H1 (cell line): Measurements from ENCODE around the gene BRAT1. TPM values are rescaled to one million over a fixed set of nuclear protein-coding genes. Genes with fewer than 3 reads are reported as not detected.

Source experiments
- CTCF ChIA-PET: fragments of 300-600 bp; sonication (Branson Sonifier 250); formaldehyde crosslinking; loops from one replicate; lab custom pipeline; 2021; ENCODE audit not compliant: partially characterized antibody; lab: Charles Lee
- POLR2A ChIA-PET: fragments of 300-600 bp; sonication (Branson Sonifier 250); formaldehyde crosslinking; loops from one replicate; lab custom pipeline; 2021; ENCODE audit warnings: inconsistent platforms; ENCODE audit not compliant: partially characterized antibody; lab: Charles Lee
- DNase-seq, 2 experiments: peaks; one replicate each; pipeline versions ENCODE4 v3.0.0 to v3.0.0-alpha.2; 2010 to 2022; ENCODE audit warnings: low spot score in 2 of 2, low read depth in 1 of 2, mixed read lengths in 1 of 2
- FAIRE-seq: peaks from 2 replicates; lab custom pipeline; 2011; peaks lifted over from hg19 to GRCh38; lab: Jason Lieb, UNC
- H2AFZ ChIP-seq: 2 replicates; pipeline ENCODE4 v1.8.1; 2012; ENCODE audit warnings: low read length, inconsistent platforms
- H2AK5ac ChIP-seq: 2 replicates; pipeline ENCODE4 v1.6.1; 2013; ENCODE audit warnings: low read depth, low read length
- H2BK120ac ChIP-seq: replicated peaks from 2 replicates; pipeline ENCODE3; 2013; ENCODE audit warnings: low read depth, low read length, inconsistent platforms
- H2BK12ac ChIP-seq: 2 replicates; pipeline ENCODE4 v1.6.1; 2013; ENCODE audit warnings: low read depth, low read length
- H2BK15ac ChIP-seq: 2 replicates; pipeline ENCODE4 v1.6.1; 2013; ENCODE audit warnings: low read length
- H2BK20ac ChIP-seq: 2 replicates; pipeline ENCODE4 v1.6.1; 2013; ENCODE audit warnings: low read length
- H2BK5ac ChIP-seq: 2 replicates; pipeline ENCODE4 v1.6.1; 2013; ENCODE audit warnings: low read depth, low read length
- H3K14ac ChIP-seq: 2 replicates; pipeline ENCODE4 v1.6.1; 2013; ENCODE audit warnings: inconsistent platforms; ENCODE audit not compliant: insufficient read length
- H3K18ac ChIP-seq: 2 replicates; pipeline ENCODE4 v1.6.1; 2013; ENCODE audit warnings: low read length; ENCODE audit errors: extremely low read depth
- H3K23ac ChIP-seq: 2 replicates; pipeline ENCODE4 v1.6.1; 2013; ENCODE audit warnings: inconsistent platforms; ENCODE audit not compliant: insufficient read length
- H3K23me2 ChIP-seq: 2 replicates; pipeline ENCODE4 v1.6.1; 2013; ENCODE audit warnings: low read depth, low read length
- H3K27ac ChIP-seq: 2 replicates; pipeline ENCODE4 v1.6.1; 2011; ENCODE audit warnings: low read depth, low read length, inconsistent platforms
- H3K27me3 ChIP-seq, 4 experiments: replicated peaks in 1 of 4; 1 replicate in 1 of 4; 2 replicates in 3 of 4; pipeline versions ENCODE4 v1.6.1 to v1.8.1; 2011 to 2013; ENCODE audit warnings: low read length in 3 of 4, mild to moderate bottlenecking in 3 of 4, inconsistent platforms in 2 of 4, mixed read lengths in 2 of 4, moderate library complexity in 1 of 4; ENCODE audit not compliant: control insufficient read depth in 3 of 4, insufficient read depth in 3 of 4; ENCODE audit errors: extremely low read depth in 1 of 4
- H3K36me3 ChIP-seq, 4 experiments: 2 replicates each; pipeline versions ENCODE4 v1.6.1 to v1.8.1; 2011 to 2013; ENCODE audit warnings: mild to moderate bottlenecking in 4 of 4, low read length in 3 of 4, moderate library complexity in 2 of 4, control low read depth in 1 of 4, inconsistent platforms in 1 of 4; ENCODE audit not compliant: insufficient read depth in 4 of 4, control insufficient read depth in 2 of 4
- H3K4ac ChIP-seq: replicated peaks from 2 replicates; pipeline ENCODE3; 2013; ENCODE audit warnings: low read length, low read depth, mixed read lengths, inconsistent platforms; ENCODE audit not compliant: insufficient read length
- H3K4me1 ChIP-seq, 4 experiments: replicated peaks in 1 of 4; 1 replicate in 1 of 4; 2 replicates in 3 of 4; pipeline versions ENCODE4 v1.6.1 to v1.8.1; 2011 to 2013; ENCODE audit warnings: low read length in 3 of 4, inconsistent platforms in 2 of 4, mixed read lengths in 1 of 4; ENCODE audit not compliant: insufficient read depth in 4 of 4, control insufficient read depth in 3 of 4
- H3K4me2 ChIP-seq, 2 experiments: 2 replicates each; pipeline versions ENCODE4 v1.6.1 to v1.8.1; 2011 to 2013; ENCODE audit warnings: low read depth in 2 of 2, low read length in 2 of 2, control low read depth in 1 of 2, inconsistent platforms in 1 of 2, mild to moderate bottlenecking in 1 of 2; ENCODE audit not compliant: insufficient read depth in 1 of 2
- H3K4me3 ChIP-seq, 4 experiments: fragments of 200-600, 300-600 bp in 1 of 4; sonication (generic), shearing (Covaris generic), sonication (Bioruptor Twin) in 1 of 4; 2 replicates each; pipeline versions ENCODE4 v1.5.1 to v1.8.1; 2011 to 2016; ENCODE audit warnings: low read length in 4 of 4, low read depth in 3 of 4, control low read depth in 2 of 4, inconsistent platforms in 2 of 4, mild to moderate bottlenecking in 2 of 4, mixed read lengths in 1 of 4, moderate library complexity in 1 of 4; ENCODE audit not compliant: insufficient read depth in 2 of 4; ENCODE audit errors: extremely low read depth in 1 of 4
- H3K56ac ChIP-seq: replicated peaks from 2 replicates; pipeline ENCODE3; 2013; ENCODE audit warnings: low read depth, mild to moderate bottlenecking, mixed read lengths, low read length, inconsistent platforms; ENCODE audit not compliant: insufficient read length
- H3K79me1 ChIP-seq: 2 replicates; pipeline ENCODE4 v1.6.1; 2013; ENCODE audit warnings: low read depth, low read length, control low read depth
- H3K79me2 ChIP-seq, 2 experiments: 2 replicates each; pipeline versions ENCODE4 v1.6.1 to v1.8.1; 2012 to 2013; ENCODE audit warnings: low read length in 2 of 2, mild to moderate bottlenecking in 2 of 2, inconsistent platforms in 1 of 2; ENCODE audit not compliant: insufficient read depth in 2 of 2, control insufficient read depth in 1 of 2
- H3K9ac ChIP-seq, 4 experiments: replicated peaks in 1 of 4; 1 replicate in 1 of 4; 2 replicates in 3 of 4; pipeline versions ENCODE4 v1.6.1 to v1.8.1; 2011 to 2013; ENCODE audit warnings: low read depth in 3 of 4, low read length in 3 of 4, control low read depth in 2 of 4, mild to moderate bottlenecking in 2 of 4, moderate library complexity in 2 of 4, inconsistent platforms in 1 of 4; ENCODE audit errors: extremely low read depth in 1 of 4
- H3K9me3 ChIP-seq, 2 experiments: 2 replicates each; pipeline versions ENCODE4 v1.6.1 to v1.8.1; 2012 to 2013; ENCODE audit warnings: mild to moderate bottlenecking in 2 of 2, moderate library complexity in 2 of 2, control low read depth in 1 of 2, inconsistent platforms in 1 of 2, low read depth in 1 of 2, low read length in 1 of 2, mixed read lengths in 1 of 2; ENCODE audit not compliant: insufficient read depth in 2 of 2
- H4K20me1 ChIP-seq, 2 experiments: replicated peaks in 1 of 2; 2 replicates each; pipeline versions ENCODE3 to v1.8.1; 2011 to 2013; ENCODE audit warnings: inconsistent platforms in 2 of 2, low read length in 2 of 2, mild to moderate bottlenecking in 1 of 2; ENCODE audit not compliant: insufficient read depth in 2 of 2, control insufficient read depth in 1 of 2
- H4K5ac ChIP-seq: 2 replicates; pipeline ENCODE4 v1.6.1; 2013; ENCODE audit warnings: low read length, low read depth, mixed read lengths, inconsistent platforms; ENCODE audit not compliant: insufficient read length
- H4K8ac ChIP-seq: 2 replicates; pipeline ENCODE4 v1.8.0; 2013; ENCODE audit warnings: mild to moderate bottlenecking, moderate library complexity, low read length, inconsistent platforms; ENCODE audit not compliant: insufficient read depth; ENCODE audit errors: extremely low read depth
- H4K91ac ChIP-seq: replicated peaks from 2 replicates; pipeline ENCODE3; 2013; ENCODE audit warnings: low read length, mixed read lengths, inconsistent platforms; ENCODE audit not compliant: insufficient read length
- CHD1 ChIP-seq: IDR thresholded peaks from 2 replicates; pipeline ENCODE4 v1.6.1; 2012; ENCODE audit warnings: low read depth, low read length, improper control_type of control experiment
- CTBP2 ChIP-seq: IDR thresholded peaks from 2 replicates; pipeline ENCODE4 v1.7.0; 2011; ENCODE audit warnings: borderline replicate concordance, mild to moderate bottlenecking, moderate library complexity, mixed read lengths, low read length; ENCODE audit not compliant: insufficient read depth, insufficient read length
- HDAC6 ChIP-seq: IDR thresholded peaks from one replicate; pipeline ENCODE4 v1.7.1; 2012; ENCODE audit warnings: low read depth, mild to moderate bottlenecking, inconsistent platforms, low read length, moderate library complexity
- JUND ChIP-seq: IDR thresholded peaks from 2 replicates; pipeline ENCODE4 v1.6.1; 2011; ENCODE audit warnings: mild to moderate bottlenecking, improper control_type of control experiment, low read length
- NANOG ChIP-seq: IDR thresholded peaks from 2 replicates; pipeline ENCODE4 v1.6.1; 2011; ENCODE audit warnings: low read length, low read depth, mild to moderate bottlenecking, inconsistent platforms; ENCODE audit not compliant: insufficient read depth, poor library complexity, severe bottlenecking
- POU5F1 ChIP-seq: IDR thresholded peaks from 2 replicates; pipeline ENCODE4 v1.6.1; 2011; ENCODE audit warnings: low read depth, mild to moderate bottlenecking, low read length, moderate library complexity
- RNF2 ChIP-seq: fragments of 200-900, 300-1000 bp; sonication (generic); IDR thresholded peaks from 2 replicates; pipeline ENCODE4 v1.7.1; 2016; ENCODE audit warnings: borderline replicate concordance, low read depth, mild to moderate bottlenecking, antibody characterized with exemption, low read length; ENCODE audit not compliant: poor library complexity, severe bottlenecking; ENCODE audit errors: missing control alignments
- TBP ChIP-seq: IDR thresholded peaks from 2 replicates; pipeline ENCODE4 v1.6.1; 2011; ENCODE audit warnings: low read depth, low read length, improper control_type of control experiment
- TEAD4 ChIP-seq: IDR thresholded peaks from 2 replicates; pipeline ENCODE4 v1.6.1; 2012; ENCODE audit warnings: low read depth, low read length, inconsistent platforms, mixed read lengths
- WGBS, 2 experiments: shearing (Covaris generic) in 1 of 2; methylation state at CpG; one replicate each; pipeline versions ENCODE4 v1.1.6 to v1.1.7; 2013 to 2015; ENCODE audit warnings: low lambda C conversion rate in 2 of 2, mixed read lengths in 2 of 2, inconsistent platforms in 1 of 2, low coverage in 1 of 2, missing lambda C conversion rate in 1 of 2; ENCODE audit not compliant: insufficient replicate concordance in 2 of 2, insufficient coverage in 1 of 2, insufficient read length in 1 of 2; ENCODE audit errors: extremely low coverage in 1 of 2, missing lambda C conversion rate in 1 of 2; 5-methylcytosine and 5-hydroxymethylcytosine counted together
- polyA plus RNA-seq, 7 experiments: library from polyadenylated mRNA; depleted of rRNA in 3 of 7; stranded (reverse) in 5 of 7; unstranded in 2 of 7; fragments of >200 nt in 5 of 7; fragments of 200-250 nt in 2 of 7; gene quantifications; 1 replicate in 5 of 7; 2 replicates in 1 of 7; 4 replicates in 1 of 7; pipeline versions ENCODE4 v1.2.1 to v1.2.3, GENCODE V29; 2011 to 2013; ENCODE audit warnings: missing spikeins in 2 of 7, mixed read lengths in 2 of 7
- total RNA-seq: library from RNA; stranded (reverse); fragmentation: NEBNext Ultra II Directional; extraction: Animal tissue kit (Norgen Biotek cat#: 25700); gene quantifications from 2 replicates; pipeline ENCODE4 v1.2.1, GENCODE V29; 2021
- TF ChIP-seq, protein P1 (sequence below), 3 experiments: IDR thresholded peaks; 1 replicate in 2 of 3; 2 replicates in 1 of 3; pipeline versions ENCODE4 v1.5.1 to v1.6.1; 2011; ENCODE audit warnings: low read length in 3 of 3, mild to moderate bottlenecking in 3 of 3, inconsistent platforms in 2 of 3, low read depth in 1 of 3, moderate library complexity in 1 of 3; ENCODE audit not compliant: insufficient read depth in 1 of 3; ENCODE audit errors: control extremely low read depth in 1 of 3

Gene BRAT1
- total and polyA plus RNA-seq, 2 of the 8 experiments (the other 6 are each of a cell fraction or from before 2014, with no cell fraction given) = 36.8 to 42.3 TPM

DNA sequence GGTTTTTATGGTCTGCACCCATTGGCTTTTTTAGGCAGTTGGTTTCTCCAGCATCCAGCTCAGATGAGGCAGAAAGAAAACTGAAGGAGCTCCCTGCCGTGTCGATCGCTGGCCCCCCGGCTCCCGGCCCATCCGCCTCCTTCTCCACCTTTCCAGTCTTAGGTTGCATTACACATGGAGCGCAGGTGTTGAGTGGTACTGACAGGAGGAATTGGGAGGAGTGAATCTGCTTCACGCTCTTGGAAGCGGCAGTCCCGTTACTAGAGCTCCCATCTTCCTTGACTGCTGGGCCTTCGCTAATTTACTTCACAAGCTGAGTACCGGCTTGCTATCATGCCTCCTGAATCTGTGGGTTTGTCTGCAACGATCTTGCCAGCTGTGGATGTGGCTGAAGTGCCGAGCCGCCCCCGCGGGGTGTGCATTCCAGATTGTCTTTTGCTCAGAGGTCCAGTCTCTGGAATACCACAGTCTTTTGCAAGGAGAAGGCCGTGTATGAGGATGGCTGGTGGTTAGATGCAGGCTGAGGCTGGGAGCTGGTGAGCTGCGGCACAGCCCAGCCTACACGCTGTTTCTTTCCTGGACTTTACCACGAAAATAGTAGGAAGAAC, 20.5 kb upstream of the BRAT1 start:
- Histone ChIP-seq H2BK5ac (no peak overlapping the region), H3K14ac (no peak overlapping the region), H3K79me1 (no peaks in the 10 kb centered on the region), H4K5ac (no peak overlapping the region), H3K9me3 (no peaks in the 10 kb centered on the region), H2AFZ (no peak overlapping the region), H4K91ac (no peak overlapping the region), H2BK12ac (no peak overlapping the region), H3K4me2 (no peak overlapping the region), H3K36me3 (no peaks in the 10 kb centered on the region), H3K79me2 (no peaks in the 10 kb centered on the region), H3K56ac (no peak overlapping the region), H3K23ac (no peak overlapping the region), H3K4me1 (peaks cover 0 to 2% (median 0%) of the 10 kb centered on the region in 4 experiments; a peak in 1 of 7 replicates), H2BK20ac (no peak overlapping the region), H2AK5ac (no peak overlapping the region), H3K23me2 (no peaks in the 10 kb centered on the region; the same call in 1 of the 2 replicates), H3K27ac (no peak overlapping the region), H3K4ac (no peak overlapping the region), H3K27me3 (no peaks in the 10 kb centered on the region), H3K4me3 (no peak overlapping the region), H2BK15ac (no peak overlapping the region), H2BK120ac (no peak overlapping the region), H3K18ac (no peak overlapping the region), H3K9ac (no peak overlapping the region), H4K8ac (peak overlapping the region; percentile 71; the same call in 1 of the 2 replicates), H4K20me1 (peaks cover 0 to 2% of the 10 kb centered on the region in 2 experiments)
- ChIA-PET CTCF (interaction anchor here (0.6 to 3.7 kb wide), 12 partner anchors 8 to 134 kb away, joined by 3 to 18 read pairs (median 4); partner anchors contain the start of gene IQCE), POLR2A (interaction anchor here (0.7 to 1.3 kb wide), 3 partner anchors 10 to 714 kb away, joined by 3 read pairs; no protein-coding TSS in a partner anchor)
- WGBS, 2 experiments = 92% methylated on average over 18 of the region's 21 CpGs; no CpG with 5 or more reads in 1 of the 2 experiments
- FAIRE-seq (no peak), DNase-seq (no peak)
- TF ChIP-seq POU5F1 (no peak), HDAC6 (no peak), JUND (no peak), CHD1 (no peak), TEAD4 (no peak), NANOG (no peak), RNF2 (no peak), TBP (no peak), CTBP2 (no peak)
- TF ChIP-seq, protein P1, sequence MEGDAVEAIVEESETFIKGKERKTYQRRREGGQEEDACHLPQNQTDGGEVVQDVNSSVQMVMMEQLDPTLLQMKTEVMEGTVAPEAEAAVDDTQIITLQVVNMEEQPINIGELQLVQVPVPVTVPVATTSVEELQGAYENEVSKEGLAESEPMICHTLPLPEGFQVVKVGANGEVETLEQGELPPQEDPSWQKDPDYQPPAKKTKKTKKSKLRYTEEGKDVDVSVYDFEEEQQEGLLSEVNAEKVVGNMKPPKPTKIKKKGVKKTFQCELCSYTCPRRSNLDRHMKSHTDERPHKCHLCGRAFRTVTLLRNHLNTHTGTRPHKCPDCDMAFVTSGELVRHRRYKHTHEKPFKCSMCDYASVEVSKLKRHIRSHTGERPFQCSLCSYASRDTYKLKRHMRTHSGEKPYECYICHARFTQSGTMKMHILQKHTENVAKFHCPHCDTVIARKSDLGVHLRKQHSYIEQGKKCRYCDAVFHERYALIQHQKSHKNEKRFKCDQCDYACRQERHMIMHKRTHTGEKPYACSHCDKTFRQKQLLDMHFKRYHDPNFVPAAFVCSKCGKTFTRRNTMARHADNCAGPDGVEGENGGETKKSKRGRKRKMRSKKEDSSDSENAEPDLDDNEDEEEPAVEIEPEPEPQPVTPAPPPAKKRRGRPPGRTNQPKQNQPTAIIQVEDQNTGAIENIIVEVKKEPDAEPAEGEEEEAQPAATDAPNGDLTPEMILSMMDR (IDR thresholded peaks at IDR 0.05; ENCODE audit: control extremely low read depth in 1 of 3, insufficient read depth in 1 of 3, low read depth in 1 of 3, low read length in 3 of 3) = no peak
